ENCODE data around the gene DARS1.

Gene DARS1

DNA sequence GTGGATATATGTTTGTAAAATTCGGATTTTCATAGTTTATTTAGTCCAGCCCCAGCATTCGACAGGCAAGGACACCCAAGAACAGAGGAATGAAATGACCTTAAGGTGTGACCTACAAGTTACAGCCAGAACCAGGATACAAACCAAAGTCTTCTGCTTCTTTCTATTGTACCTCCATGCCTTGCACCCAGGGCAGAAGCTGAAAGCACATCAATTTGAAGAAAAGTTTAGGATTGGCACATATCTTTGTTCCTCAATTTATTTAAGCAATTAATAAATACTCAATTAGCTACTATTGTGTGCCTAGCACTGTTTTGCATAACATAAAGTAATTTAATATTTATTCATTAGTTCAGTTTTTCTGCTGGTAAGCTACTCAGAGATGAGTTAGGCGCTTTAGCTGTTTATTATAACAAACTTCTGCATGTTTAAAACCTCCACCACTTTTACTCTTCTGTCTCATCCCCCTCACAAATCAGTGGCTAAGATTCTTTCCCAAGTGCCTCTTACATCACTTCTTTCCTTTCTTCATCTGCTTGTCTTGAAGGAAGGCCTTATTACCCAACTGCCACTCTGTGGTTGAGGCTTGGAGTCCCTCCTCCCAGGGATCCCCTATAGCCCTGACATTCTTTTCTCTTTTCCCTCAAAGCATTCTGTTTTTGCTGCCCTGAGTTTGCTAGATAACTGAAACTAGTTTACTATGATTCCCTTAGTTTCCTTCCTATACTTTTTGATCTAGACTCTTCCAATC, 37.1 kb upstream of the DARS1 start:
- Histone ChIP-seq H3K9me3 (ENCODE audit: control insufficient read depth, insufficient read depth, low read length) (no peaks in the 10 kb centered on the region), H3K9ac (ENCODE audit: low read depth, low read length) (no peak overlapping the region), H3K4me1 (ENCODE audit: insufficient read depth, low read length) (0 out of 2 replicates have a peak, but pooled peaks cover 4% of the 10 kb centered on the region), H3K36me3 (ENCODE audit: insufficient read depth, low read length) (no peaks in the 10 kb centered on the region)

DNA sequence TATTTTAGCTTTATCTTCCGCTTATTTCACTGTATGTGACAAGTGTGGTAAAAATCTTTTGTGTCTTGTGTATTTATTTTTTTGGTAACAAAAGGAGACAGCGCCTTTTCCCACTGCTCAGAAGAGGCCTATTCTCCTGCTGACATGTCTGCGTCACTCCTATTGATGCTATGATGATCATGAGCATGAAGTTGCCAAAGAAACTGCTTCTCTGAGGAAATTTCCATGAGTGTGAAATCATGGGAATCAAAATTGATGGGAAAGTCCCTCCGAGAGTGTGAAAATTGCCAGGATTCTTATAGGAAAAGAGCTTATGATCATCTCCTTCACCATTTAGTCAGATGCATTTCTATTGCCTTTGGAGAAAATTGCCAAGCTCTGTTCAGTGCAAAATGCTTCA, 36.5 kb upstream of the DARS1 start:
- no peaks in the 10 kb centered on the region for H3K9me3 ChIP-seq (ENCODE audit: control insufficient read depth, insufficient read depth, low read length)
- H3K4me1 ChIP-seq (ENCODE audit: insufficient read depth, low read length), result no peaks in the 10 kb centered on the region
- H3K36me3 ChIP-seq (ENCODE audit: insufficient read depth, low read length), result no peaks in the 10 kb centered on the region
- no peak overlapping the region for H3K9ac ChIP-seq (ENCODE audit: low read depth, low read length)

DNA sequence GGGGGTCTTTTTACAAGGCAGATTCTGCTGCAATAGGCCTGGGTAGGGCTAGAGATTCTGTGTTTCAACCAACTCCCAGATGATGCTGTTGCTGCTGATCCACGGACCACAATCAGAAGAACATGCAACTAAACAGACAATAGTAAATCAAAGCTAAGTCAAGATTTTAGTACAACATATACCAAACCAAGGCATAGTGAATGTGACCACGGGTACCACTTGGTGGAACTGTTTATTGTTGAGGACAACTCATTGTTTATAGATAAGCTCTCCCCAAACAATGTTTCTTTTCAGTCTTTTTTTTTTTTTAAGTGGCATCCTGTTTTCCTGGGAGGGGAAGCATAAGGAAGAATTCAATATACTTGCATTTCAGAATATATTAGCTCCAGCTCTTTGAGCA, 36.0 kb upstream of the DARS1 start:
- Histone ChIP-seq H3K4me1 (ENCODE audit: insufficient read depth, low read length) (no peaks in the 10 kb centered on the region), H3K36me3 (ENCODE audit: insufficient read depth, low read length) (no peaks in the 10 kb centered on the region), H3K9me3 (ENCODE audit: control insufficient read depth, insufficient read depth, low read length) (no peaks in the 10 kb centered on the region), H3K9ac (ENCODE audit: low read depth, low read length) (no peak overlapping the region)

DNA sequence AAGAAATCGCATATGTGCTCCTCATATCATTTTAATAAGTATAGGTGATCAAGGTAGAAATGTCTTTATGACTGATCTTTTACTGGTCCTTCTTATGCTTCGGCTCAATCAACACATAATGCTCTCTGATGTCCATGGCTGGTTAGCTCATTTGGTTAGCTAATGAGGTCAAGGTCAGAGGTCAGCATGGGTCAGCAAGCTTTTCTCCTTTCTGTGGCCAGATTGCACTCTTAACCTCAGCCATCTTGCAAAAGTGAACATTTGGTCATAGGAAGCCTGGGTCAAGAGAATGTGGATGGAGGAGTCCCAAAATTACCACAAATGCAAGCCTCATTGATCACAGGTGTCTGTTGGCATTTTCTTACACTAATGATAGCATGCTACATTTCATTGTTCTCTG, 35.4 kb upstream of the DARS1 start:
- Histone ChIP-seq H3K36me3 (ENCODE audit: insufficient read depth, low read length) (no peaks in the 10 kb centered on the region), H3K9me3 (ENCODE audit: control insufficient read depth, insufficient read depth, low read length) (no peaks in the 10 kb centered on the region), H3K4me1 (ENCODE audit: insufficient read depth, low read length) (no peaks in the 10 kb centered on the region), H3K9ac (ENCODE audit: low read depth, low read length) (no peak overlapping the region)

DNA sequence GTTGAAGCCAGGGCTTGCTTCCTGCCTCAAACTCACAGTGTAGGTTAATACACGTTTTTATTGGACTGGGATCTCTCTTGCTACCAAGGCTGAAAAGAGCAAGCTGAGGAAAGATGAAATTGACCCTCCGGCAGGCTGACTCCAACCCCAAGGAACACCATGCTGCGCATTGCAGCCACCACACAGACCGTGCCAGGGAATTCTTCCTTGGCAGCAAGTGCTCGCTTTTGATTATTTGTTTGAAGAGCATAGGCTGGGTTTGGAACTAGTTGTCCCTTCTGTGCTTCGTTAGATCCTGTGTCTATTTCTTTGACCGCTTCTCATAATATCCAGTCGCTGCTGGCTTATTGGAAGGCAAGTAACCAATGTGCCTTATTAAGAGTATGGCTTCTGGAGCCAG, 34.4 kb upstream of the DARS1 start:
- H3K4me1 ChIP-seq (ENCODE audit: insufficient read depth, low read length), result no peaks in the 10 kb centered on the region
- H3K9me3 ChIP-seq (ENCODE audit: control insufficient read depth, insufficient read depth, low read length), result no peaks in the 10 kb centered on the region
- no peaks in the 10 kb centered on the region for H3K36me3 ChIP-seq (ENCODE audit: insufficient read depth, low read length)
- H3K9ac ChIP-seq (ENCODE audit: low read depth, low read length), result no peak overlapping the region

DNA sequence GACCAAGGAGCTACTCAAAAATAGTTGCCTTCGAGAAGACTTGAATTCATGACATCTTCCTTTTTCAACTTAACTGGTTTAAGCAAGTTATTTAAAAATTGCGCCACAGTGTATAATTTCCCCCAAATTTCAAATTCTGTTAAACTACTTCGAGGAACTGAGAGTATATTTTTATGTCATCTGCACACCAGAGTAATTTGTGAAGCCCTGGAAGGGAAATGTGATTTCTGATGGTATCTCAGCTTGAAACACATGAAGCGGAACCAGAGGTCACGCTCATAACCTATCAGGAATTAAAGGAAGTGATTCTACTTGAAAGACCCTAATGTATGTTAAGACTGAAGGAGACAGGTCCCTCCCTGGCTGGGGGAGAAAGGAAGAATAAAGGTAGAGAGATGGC, 33.9 kb upstream of the DARS1 start:
- no peak overlapping the region for H3K9ac ChIP-seq (ENCODE audit: low read depth, low read length)
- no peaks in the 10 kb centered on the region for H3K9me3 ChIP-seq (ENCODE audit: control insufficient read depth, insufficient read depth, low read length)
- H3K36me3 ChIP-seq (ENCODE audit: insufficient read depth, low read length), result no peaks in the 10 kb centered on the region
- H3K4me1 ChIP-seq (ENCODE audit: insufficient read depth, low read length), result peaks cover 4% of the 10 kb centered on the region; the same call in 1 of the 2 replicates

DNA sequence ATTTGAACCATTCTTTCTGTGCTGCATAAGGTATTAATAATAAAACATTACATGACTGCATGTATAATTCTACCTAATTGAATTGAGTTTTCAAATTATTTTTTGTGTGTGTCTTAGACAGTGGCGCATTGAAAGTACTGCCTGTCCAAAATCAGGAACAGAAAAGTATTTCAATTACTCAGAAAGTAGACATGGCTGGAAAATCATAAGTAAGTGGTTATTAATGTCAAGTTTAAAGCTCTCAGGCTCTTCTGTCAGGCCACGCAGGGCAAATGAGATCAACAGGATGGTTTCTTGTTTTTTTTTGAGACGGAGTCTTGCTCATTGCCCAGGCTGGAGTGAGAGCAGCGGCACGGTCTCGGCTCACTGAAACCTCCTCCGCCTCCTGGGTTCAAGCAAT, 32.4 kb upstream of the DARS1 start:
- Histone ChIP-seq H3K36me3 (ENCODE audit: insufficient read depth, low read length) (no peaks in the 10 kb centered on the region), H3K9ac (ENCODE audit: low read depth, low read length) (no peak overlapping the region), H3K9me3 (ENCODE audit: control insufficient read depth, insufficient read depth, low read length) (no peaks in the 10 kb centered on the region), H3K4me1 (ENCODE audit: insufficient read depth, low read length) (peaks cover 16% of the 10 kb centered on the region; the same call in 1 of the 2 replicates)

- Histone ChIP-seq H3K9me3 (ENCODE audit: control insufficient read depth, insufficient read depth, low read length) (no peaks in the 10 kb centered on the region), H3K36me3 (ENCODE audit: insufficient read depth, low read length) (no peaks in the 10 kb centered on the region), H3K4me1 (ENCODE audit: insufficient read depth, low read length) (peaks cover 18% of the 10 kb centered on the region; the same call in 1 of the 2 replicates), H3K9ac (ENCODE audit: low read depth, low read length) (no peak overlapping the region)
These were observed 31.4 kb upstream of the DARS1 start for GRCh38 chr2:136016836-136017235.

DNA sequence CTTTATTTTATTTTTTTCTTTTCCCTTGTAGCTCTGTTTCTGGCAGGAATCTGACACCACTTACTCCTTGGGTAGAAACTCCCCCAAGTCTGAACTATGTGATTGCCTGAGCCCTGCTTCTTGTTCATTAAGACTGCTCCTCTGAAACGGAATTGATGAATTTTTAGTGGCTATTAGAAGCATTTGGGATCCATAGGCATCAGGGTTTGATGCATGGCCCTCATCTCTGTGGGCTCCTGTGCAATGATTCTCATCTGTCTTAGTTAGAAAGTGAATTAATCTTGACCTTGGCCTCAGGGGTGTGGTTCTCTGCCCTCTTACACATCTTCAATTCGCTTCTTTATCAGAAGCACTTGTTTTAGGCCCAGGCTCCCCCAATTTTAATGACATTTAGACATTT, 31.0 kb upstream of the DARS1 start:
- no peaks in the 10 kb centered on the region for H3K36me3 ChIP-seq (ENCODE audit: insufficient read depth, low read length)
- H3K9ac ChIP-seq (ENCODE audit: low read depth, low read length), result no peak overlapping the region
- H3K9me3 ChIP-seq (ENCODE audit: control insufficient read depth, insufficient read depth, low read length), result no peaks in the 10 kb centered on the region
- H3K4me1 ChIP-seq (ENCODE audit: insufficient read depth, low read length), result peaks cover 18% of the 10 kb centered on the region; the same call in 1 of the 2 replicates

DNA sequence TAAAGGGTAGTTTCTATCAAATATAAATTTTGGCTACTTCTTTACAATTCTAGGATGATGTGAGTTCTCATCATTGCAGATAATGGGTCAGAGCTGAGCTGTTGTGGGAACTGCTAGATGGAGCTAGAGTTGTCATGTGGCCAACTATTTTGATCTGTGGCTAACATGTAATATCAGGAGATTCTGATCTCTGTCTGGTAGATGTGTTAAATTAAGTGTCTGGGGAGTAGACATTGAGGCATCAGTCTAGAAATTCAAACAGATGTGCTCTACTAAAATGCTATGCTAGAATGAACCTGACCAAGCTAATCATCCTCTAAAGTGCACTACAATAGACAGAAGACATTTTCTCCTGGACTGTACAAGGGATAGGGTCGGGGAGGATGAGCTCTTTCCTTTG, 30.3 kb upstream of the DARS1 start:
- Histone ChIP-seq H3K36me3 (ENCODE audit: insufficient read depth, low read length) (no peaks in the 10 kb centered on the region), H3K4me1 (ENCODE audit: insufficient read depth, low read length) (peaks cover 18% of the 10 kb centered on the region; the same call in 1 of the 2 replicates), H3K9me3 (ENCODE audit: control insufficient read depth, insufficient read depth, low read length) (no peaks in the 10 kb centered on the region), H3K9ac (ENCODE audit: low read depth, low read length) (no peak overlapping the region)

- H3K36me3 ChIP-seq (ENCODE audit: insufficient read depth, low read length), result no peaks in the 10 kb centered on the region
- H3K9me3 ChIP-seq (ENCODE audit: control insufficient read depth, insufficient read depth, low read length), result no peaks in the 10 kb centered on the region
- H3K4me1 ChIP-seq (ENCODE audit: insufficient read depth, low read length), result peaks cover 18% of the 10 kb centered on the region; the same call in 1 of the 2 replicates
- no peak overlapping the region for H3K9ac ChIP-seq (ENCODE audit: low read depth, low read length)
These were observed 29.0 kb upstream of the DARS1 start for GRCh38 chr2:136014411-136014810.

DNA sequence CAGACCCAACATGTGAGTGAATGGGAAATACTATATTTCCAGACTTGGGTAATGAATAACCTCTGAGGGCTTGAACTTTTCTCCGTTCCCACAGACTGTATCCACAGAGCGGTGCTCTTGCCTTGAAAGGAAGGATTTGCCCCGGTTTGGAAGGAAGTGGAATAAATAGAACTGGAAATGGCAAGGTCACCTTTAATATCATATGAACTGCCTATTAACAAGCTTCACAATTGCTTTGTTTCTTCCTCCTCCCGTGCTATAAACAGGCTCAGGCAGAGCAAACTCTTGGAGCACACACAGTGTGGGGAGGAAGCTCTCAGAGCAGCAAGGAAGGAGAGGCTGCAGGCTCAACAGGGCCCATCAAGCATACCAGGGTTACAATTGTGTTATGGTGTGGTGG, 28.5 kb upstream of the DARS1 start:
- Histone ChIP-seq H3K9ac (ENCODE audit: low read depth, low read length) (no peak overlapping the region), H3K9me3 (ENCODE audit: control insufficient read depth, insufficient read depth, low read length) (no peaks in the 10 kb centered on the region), H3K36me3 (ENCODE audit: insufficient read depth, low read length) (no peaks in the 10 kb centered on the region), H3K4me1 (ENCODE audit: insufficient read depth, low read length) (peaks cover 18% of the 10 kb centered on the region; the same call in 1 of the 2 replicates)

DNA sequence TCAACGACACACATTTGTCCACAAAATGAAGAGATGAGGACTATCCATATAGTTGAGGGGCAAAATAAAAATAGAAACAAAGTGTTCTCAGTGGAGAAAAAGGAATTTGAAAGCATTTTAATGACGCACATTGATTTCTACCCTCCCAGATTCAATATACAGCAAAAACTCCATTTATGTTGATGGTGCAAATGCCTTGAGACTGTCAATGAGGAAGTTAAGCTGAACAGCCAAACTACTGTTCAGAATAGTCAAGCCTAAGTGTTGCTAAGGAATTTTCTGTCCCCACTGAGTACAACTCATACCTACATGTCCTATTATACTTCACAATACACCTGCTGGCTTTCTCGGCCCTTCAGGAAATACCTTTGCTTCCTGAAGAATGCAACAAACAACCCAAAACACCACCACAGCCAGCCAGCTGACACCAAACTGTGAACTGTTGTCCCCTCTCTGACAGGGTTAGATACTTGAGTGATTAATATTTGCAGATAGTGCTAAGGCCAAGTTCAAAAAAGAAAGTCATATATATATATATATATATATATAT, 27.8 kb upstream of the DARS1 start:
- H3K9ac ChIP-seq (ENCODE audit: low read depth, low read length), result no peak overlapping the region
- H3K9me3 ChIP-seq (ENCODE audit: control insufficient read depth, insufficient read depth, low read length), result no peaks in the 10 kb centered on the region
- no peaks in the 10 kb centered on the region for H3K36me3 ChIP-seq (ENCODE audit: insufficient read depth, low read length)
- H3K4me1 ChIP-seq (ENCODE audit: insufficient read depth, low read length), result peaks cover 18% of the 10 kb centered on the region; the same call in 1 of the 2 replicates

GRCh38 chr2:136012315-136012714, 26.9 kb upstream of the DARS1 start:
- Histone ChIP-seq H3K36me3 (ENCODE audit: insufficient read depth, low read length) (no peaks in the 10 kb centered on the region), H3K9ac (ENCODE audit: low read depth, low read length) (no peak overlapping the region), H3K4me1 (ENCODE audit: insufficient read depth, low read length) (peaks cover 18% of the 10 kb centered on the region; the same call in 1 of the 2 replicates), H3K9me3 (ENCODE audit: control insufficient read depth, insufficient read depth, low read length) (no peaks in the 10 kb centered on the region)

GRCh38 chr2:136010126-136010525, 24.7 kb upstream of the DARS1 start:
- H3K9me3 ChIP-seq (ENCODE audit: control insufficient read depth, insufficient read depth, low read length), result no peaks in the 10 kb centered on the region

More at GRCh38 chr2:136010126-136010525, 24.7 kb upstream of the DARS1 start:
- H3K4me1 ChIP-seq (ENCODE audit: insufficient read depth, low read length), result peaks cover 29% of the 10 kb centered on the region
- no peak overlapping the region for H3K9ac ChIP-seq (ENCODE audit: low read depth, low read length)
- H3K36me3 ChIP-seq (ENCODE audit: insufficient read depth, low read length), result no peaks in the 10 kb centered on the region
